ENCODE measurements around the gene TTC31. TPM values are rescaled to one million over a fixed set of nuclear protein-coding genes. Genes with fewer than 3 reads are reported as not detected.

The TTC31 gene
- total RNA-seq, 1 donor from 2014 or later, result 30.2 TPM

DNA sequence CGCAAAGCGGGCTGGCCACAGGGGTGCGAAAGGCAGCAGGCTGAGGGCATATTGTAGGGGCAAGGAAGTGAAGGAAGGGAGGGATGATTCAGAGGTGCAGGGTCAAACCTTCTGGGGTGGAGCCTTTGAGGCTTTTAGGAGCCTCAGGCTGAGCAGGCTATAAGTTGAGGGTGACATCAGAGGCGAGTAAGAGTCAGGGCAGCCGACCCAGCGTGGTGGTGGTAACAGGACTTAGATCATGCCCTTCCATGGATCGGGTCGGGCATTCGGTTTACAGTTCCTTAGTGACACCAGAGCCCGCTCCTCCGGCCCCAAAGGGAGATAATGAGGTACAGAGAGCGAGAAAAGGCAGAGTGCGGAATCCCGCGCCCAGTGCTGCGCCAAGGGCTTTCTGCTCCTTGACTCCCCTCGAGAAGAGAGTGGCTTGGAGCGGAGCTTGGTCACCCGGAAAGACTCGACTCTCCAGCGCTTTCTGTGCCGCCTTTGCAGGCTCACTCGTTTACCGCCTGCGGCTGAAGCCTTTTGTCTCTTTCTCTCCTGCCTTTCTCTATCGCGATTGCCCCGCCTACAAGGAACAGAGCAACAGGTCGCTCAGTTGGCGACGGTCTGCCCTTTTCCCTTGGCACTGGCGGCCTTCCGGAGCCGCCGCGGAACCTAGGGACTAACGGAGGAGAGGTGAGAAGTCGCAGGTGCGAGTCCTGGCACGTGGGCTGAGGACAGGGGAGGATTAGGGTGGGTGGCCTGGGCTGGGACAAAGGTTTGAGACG, 15.8 kb downstream of the TTC31 start:
- Mint-ChIP-seq H3K4me1 (ENCODE audit: low read depth) (peaks cover 48% of the 10 kb centered on the region), H3K36me3 (ENCODE audit: low read depth) (peaks cover 38% of the 10 kb centered on the region), H3K27ac (peak overlapping the region; percentile 85), H3K9me3 (no peaks in the 10 kb centered on the region), H3K4me3 (peak overlapping the region; percentile 93), H3K27me3 (ENCODE audit: insufficient read depth) (peaks cover 44% of the 10 kb centered on the region)
- intact Hi-C loops (cut with micrococcal nuclease), result loop anchor here (1.0 kb wide), 4 partner anchors 9 to 31 kb away; partner anchors contain the start of genes AUP1, HTRA2, PCGF1 and TLX2
- no peak for DNase-seq (ENCODE audit: low spot score)

DNA sequence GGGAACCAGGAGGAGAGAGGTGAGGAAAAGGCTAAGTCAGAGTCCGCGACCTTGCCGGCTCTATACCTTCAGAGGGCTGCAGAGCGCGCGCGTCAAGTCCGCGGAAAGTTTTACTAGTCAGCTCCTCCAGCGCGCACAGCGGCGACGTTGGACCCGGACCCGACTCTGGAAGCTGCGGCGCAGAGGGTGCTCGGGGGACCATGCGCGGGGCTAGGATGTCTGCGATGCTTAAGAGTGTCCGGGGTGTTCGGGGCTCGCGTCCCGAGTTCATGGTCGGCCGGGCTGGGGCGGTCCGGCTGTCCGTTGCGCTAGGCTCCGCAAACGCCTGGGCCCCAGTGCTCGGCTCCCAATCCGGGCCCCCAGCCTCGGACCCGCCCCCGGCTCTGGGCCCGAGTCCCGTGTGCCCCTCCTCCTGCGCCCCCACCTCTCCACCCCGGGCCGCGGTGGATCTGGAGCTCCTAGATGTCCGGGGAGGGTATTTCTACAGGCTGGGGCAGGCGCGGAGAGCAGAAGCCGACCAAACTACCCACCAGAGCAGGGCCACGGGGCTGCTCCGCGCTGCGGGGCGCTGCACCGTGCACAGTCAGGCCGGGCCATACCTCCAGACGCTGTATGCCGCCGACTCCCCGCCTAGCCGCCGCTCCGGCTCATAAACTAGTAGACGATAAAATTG, 16.5 kb downstream of the TTC31 start, which contains the start of gene LBX2:
Gene LBX2, minus strand, starts transcription at position 337 of the 673 bp plus-strand sequence. Its CDS starts 66 bp downstream, at position 271.
- peaks cover 46% of the 10 kb centered on the region for H3K27me3 Mint-ChIP-seq (ENCODE audit: insufficient read depth)

DNA sequence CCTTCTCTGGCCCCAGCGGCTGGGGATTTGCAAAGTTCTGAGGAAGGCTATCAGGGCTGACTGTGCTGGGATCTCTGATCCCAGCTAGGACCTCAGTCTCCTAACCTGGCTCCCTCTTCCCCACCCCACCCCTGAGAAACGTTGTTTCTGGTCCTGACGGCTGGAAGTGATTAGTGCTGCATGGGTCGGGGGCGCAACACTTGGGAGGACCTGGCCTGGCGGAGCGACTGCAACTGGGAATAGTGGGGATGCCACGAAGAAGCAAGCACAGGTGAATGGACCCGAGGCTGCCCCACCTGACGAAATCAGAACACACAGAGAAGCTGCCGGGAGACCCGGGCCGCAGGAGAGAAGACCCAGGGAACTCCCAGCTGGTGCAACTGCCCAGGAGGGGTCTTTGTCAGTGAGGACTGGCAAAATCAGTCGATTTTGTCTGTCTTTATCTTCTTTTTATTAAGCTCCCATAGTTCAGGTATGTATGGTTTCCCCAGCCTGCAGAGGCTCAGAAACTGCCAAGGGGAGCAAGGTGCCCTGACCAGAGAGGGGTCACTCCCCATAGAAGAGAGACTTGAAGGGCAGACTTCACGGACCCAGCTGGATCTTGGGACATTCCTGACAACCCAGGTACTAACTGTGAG, 17.2 kb downstream of the TTC31 start:
- intact Hi-C loops (cut with micrococcal nuclease), result no loop called here
- Mint-ChIP-seq H3K36me3 (ENCODE audit: low read depth) (peaks cover 38% of the 10 kb centered on the region), H3K4me3 (peak overlapping the region; percentile 26), H3K27ac (no peak overlapping the region), H3K27me3 (ENCODE audit: insufficient read depth) (peaks cover 46% of the 10 kb centered on the region), H3K9me3 (no peaks in the 10 kb centered on the region), H3K4me1 (ENCODE audit: low read depth) (peaks cover 57% of the 10 kb centered on the region)
- no peak for DNase-seq (ENCODE audit: low spot score)

More for the DNA sequence above, 16.5 kb downstream of the TTC31 start, which contains the start of gene LBX2:
- Mint-ChIP-seq H3K27ac (peak within 1 kb of the TSS; percentile 85), H3K9me3 (no peaks in the 10 kb centered on the region), H3K4me3 (peak within 1 kb of the TSS; percentile 93), H3K4me1 (ENCODE audit: low read depth) (peaks cover 50% of the 10 kb centered on the region), H3K36me3 (ENCODE audit: low read depth) (peaks cover 32% of the 10 kb centered on the region)
- intact Hi-C loops (cut with micrococcal nuclease), result no loop called here
- DNase-seq (ENCODE audit: low spot score), result no peak

DNA sequence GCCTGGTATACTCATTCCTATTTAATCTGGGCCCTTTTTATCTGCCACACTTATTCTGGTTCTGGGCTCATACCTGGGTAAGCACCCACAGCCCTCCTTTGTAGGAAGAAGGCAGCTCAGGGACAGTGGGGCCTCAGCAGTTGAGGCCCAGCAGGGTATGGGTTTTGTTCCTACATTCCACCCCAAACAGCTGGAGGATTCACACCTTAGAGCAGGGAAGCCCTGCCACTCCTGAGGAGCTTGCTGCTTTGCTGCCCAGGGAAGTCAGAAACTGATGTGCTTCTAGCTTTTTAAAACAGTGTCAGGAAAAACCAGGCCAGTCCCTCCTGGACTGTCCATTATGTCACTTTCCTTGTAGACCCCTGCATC, 17.7 kb downstream of the TTC31 start:
- peaks cover 62% of the 10 kb centered on the region for H3K4me1 Mint-ChIP-seq (ENCODE audit: low read depth)
- intact Hi-C loops (cut with micrococcal nuclease), result no loop called here

DNA sequence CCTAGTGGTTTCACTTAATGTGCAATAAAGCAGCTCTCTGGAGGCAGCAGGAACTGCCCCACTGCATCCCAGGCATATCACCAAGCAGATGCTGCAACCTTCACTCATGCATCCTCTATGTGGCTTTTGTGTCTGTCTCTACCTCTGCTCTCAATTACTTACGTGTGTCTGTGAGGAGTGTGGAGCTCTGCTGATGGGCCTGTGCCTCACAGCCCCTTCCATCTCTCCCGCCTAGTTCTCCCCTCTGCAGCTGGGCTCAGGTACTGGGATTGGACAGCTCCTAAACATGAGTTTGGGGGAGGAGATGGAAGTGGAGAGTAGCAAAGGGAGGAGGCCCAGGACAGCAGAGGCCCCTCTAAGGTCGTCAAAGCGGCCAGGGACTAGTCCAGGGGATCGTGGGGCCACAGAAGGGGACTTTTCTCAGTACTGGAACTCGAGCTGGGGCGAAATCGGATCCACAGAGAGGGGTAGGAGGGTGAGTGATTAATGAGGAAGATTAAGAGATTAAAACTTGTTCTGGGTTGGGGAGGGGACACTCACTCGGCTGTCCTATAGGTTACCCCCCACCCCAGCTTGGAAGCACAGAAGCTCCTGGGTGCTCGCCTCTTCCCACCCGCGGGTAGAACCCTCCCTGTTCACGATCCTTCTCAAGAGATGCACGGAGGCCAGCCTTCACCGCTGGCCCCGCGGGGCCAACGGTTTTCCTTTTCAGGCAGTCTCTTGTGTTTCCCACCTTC, 18.6 kb downstream of the TTC31 start:
- H3K4me1 Mint-ChIP-seq (ENCODE audit: low read depth), result peaks cover 68% of the 10 kb centered on the region
- no peak for DNase-seq (ENCODE audit: low spot score)
- peaks cover 46% of the 10 kb centered on the region for H3K27me3 Mint-ChIP-seq (ENCODE audit: insufficient read depth)
- H3K27ac Mint-ChIP-seq, result peak overlapping the region; percentile 26
- H3K4me3 Mint-ChIP-seq, result peak overlapping the region; percentile 51
- intact Hi-C loops (cut with micrococcal nuclease), result no loop called here
- no peaks in the 10 kb centered on the region for H3K9me3 Mint-ChIP-seq
- H3K36me3 Mint-ChIP-seq (ENCODE audit: low read depth), result peaks cover 43% of the 10 kb centered on the region

More for the DNA sequence above, 17.7 kb downstream of the TTC31 start:
- DNase-seq (ENCODE audit: low spot score), result no peak
- H3K27me3 Mint-ChIP-seq (ENCODE audit: insufficient read depth), result peaks cover 46% of the 10 kb centered on the region
- H3K9me3 Mint-ChIP-seq, result no peaks in the 10 kb centered on the region
- H3K4me3 Mint-ChIP-seq, result peak overlapping the region; percentile 26
- peaks cover 43% of the 10 kb centered on the region for H3K36me3 Mint-ChIP-seq (ENCODE audit: low read depth)
- no peak overlapping the region for H3K27ac Mint-ChIP-seq

DNA sequence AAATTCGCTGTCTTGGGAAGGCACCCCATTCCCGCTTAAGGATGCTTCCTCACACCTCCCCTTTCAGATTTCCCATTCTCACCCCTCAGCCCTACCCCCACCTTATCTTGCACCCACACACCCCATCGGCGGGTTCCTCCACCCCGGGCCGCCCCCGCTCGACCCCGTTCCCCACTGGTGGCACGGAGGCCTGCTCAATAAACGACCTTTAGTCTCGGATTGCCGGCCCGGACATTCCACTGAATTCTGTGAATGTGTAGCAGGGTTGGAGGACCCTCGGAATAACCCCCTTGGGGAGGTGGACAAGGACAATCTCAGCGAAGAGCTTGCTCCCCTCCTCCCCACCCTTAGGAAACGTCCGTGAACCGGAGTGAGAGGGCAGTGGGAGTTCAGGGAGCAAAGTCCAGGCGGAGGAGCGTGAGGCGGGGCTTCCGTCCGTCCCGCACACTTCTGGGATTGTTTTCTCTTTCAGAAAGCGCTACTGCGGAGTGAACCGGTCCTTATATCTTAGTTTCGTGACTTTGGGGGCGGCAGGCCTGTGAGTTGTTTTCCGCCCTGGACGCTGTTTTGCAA, 19.4 kb downstream of the TTC31 start:
- no peak for DNase-seq (ENCODE audit: low spot score)
- Mint-ChIP-seq H3K4me1 (ENCODE audit: low read depth) (peaks cover 74% of the 10 kb centered on the region), H3K36me3 (ENCODE audit: low read depth) (peaks cover 47% of the 10 kb centered on the region), H3K4me3 (peak overlapping the region; percentile 71), H3K27me3 (ENCODE audit: insufficient read depth) (peaks cover 45% of the 10 kb centered on the region), H3K27ac (peak overlapping the region; percentile 26), H3K9me3 (no peaks in the 10 kb centered on the region)
- intact Hi-C loops (cut with micrococcal nuclease), result no loop called here

DNA sequence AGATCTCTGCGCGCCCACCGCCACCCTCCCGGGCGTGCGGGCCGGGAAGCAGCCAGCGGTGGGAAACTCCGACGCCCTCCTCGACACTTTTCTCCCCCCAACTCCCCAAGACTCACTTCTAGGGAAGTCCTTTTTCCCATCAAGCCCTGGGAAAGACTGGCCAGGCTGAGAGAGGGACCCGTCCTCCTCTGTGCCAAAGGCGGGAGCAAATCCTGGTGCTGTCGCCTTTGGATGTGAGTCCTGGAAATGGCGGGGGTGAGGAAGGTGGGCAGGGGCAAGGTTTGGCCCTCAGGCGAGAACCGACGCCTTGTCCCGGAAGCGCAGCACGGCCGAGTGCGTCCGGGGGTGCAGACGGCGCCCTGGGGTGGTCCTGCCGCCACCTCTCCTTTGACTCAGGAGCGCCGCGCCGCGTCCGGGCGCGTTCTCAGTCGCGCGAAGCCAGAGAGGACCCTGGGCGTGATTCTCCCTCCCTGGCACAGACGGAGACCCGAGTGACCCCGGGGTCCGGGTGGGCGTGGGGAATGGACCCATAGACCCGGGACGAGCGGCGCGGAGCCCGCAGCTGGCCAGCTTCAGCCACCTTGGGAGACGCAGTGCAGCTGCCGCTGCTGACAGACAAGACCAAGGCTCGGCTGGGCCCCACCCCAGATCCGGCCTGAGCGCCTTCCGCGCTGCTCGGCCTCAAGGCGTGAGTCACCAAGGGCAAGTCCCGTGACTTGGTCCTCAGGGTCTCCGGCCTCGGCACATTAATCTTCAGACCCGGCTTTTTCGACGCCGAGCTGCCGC, 20.0 kb downstream of the TTC31 start:
- Mint-ChIP-seq H3K36me3 (ENCODE audit: low read depth) (peaks cover 44% of the 10 kb centered on the region), H3K27me3 (ENCODE audit: insufficient read depth) (peaks cover 42% of the 10 kb centered on the region), H3K4me3 (peak overlapping the region; percentile 71), H3K4me1 (ENCODE audit: low read depth) (peaks cover 75% of the 10 kb centered on the region), H3K9me3 (no peaks in the 10 kb centered on the region), H3K27ac (peak overlapping the region; percentile 23)
- intact Hi-C loops (cut with micrococcal nuclease), result no loop called here
- DNase-seq (ENCODE audit: low spot score), result no peak

DNA sequence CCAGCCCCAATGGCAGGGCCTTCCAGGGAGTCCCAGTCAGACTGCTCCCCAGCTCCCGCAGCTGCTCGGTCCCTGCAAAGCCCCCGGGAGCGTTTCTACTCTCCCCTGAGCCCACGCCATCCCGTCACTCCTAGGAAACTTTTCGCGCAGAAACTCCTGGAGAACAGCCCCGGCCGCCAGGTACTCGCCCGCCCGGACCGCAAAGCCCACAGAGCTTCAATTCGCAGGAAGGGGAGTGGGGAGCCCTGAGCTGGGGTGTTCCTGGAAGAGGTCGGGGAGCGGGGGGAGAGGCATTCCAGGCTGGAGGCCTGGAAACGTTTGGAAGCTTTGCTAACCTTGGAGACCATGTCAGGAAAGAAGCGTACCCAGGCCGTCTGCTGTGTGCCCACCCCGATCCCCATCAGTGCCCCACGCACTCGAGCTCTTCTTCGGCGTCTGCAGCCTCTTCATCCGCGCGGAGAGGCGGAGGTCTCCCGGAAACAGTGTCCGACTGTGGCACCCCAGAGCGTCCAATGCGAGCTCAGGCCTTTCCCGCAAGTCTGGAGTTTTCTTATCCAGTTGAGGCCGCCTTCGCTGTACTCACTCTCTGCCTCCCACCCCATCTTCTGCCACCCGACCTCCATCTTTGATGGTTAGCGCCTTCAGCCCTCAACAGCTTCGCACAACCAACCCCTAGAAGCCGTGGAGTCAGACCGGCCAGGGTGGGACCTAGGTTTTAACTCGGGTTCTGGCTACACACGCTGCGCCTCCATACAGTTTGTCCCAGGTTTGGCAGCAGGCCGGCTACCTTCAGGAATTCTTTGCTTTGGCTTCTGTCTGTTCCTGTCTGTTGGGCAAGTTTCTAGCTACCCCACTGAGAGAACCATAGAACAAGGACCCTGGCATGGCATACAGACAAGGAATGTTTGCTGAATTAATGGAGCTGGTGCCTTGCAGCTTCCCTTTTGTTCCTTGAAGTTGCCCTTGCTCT, 20.9 kb downstream of the TTC31 start:
- Mint-ChIP-seq H3K27me3 (ENCODE audit: insufficient read depth) (peaks cover 35% of the 10 kb centered on the region), H3K27ac (peak overlapping the region; percentile 23), H3K4me1 (ENCODE audit: low read depth) (peaks cover 75% of the 10 kb centered on the region), H3K9me3 (no peaks in the 10 kb centered on the region), H3K4me3 (peak overlapping the region; percentile 71), H3K36me3 (ENCODE audit: low read depth) (peaks cover 44% of the 10 kb centered on the region)
- intact Hi-C loops (cut with micrococcal nuclease), result no loop called here
- DNase-seq (ENCODE audit: low spot score), result no peak

DNA sequence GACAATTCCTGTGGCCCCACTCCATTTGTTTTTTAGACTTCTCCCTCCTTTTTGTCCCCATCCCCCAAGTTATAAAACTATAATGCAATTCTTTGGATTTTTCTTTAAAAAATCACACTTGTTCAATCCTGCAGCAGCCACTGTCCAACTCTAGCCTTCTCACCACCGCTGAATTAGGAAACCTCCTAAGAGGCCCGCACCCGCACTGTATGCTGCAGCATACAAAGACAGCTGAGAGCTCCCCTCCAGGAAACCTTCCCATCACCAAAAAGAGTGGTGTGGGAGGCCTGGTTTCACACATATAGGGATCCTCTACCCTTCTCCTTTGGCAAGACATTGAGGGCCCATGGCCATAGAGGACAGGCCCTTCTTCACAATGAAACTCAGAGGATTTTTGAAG, 21.7 kb downstream of the TTC31 start:
- H3K9me3 Mint-ChIP-seq, result no peaks in the 10 kb centered on the region
- H3K4me1 Mint-ChIP-seq (ENCODE audit: low read depth), result peaks cover 72% of the 10 kb centered on the region
- H3K4me3 Mint-ChIP-seq, result peak overlapping the region; percentile 57
- peaks cover 29% of the 10 kb centered on the region for H3K27me3 Mint-ChIP-seq (ENCODE audit: insufficient read depth)
- peak overlapping the region; percentile 15 for H3K27ac Mint-ChIP-seq
- peaks cover 41% of the 10 kb centered on the region for H3K36me3 Mint-ChIP-seq (ENCODE audit: low read depth)
- DNase-seq (ENCODE audit: low spot score), result no peak
- intact Hi-C loops (cut with micrococcal nuclease), result no loop called here

DNA sequence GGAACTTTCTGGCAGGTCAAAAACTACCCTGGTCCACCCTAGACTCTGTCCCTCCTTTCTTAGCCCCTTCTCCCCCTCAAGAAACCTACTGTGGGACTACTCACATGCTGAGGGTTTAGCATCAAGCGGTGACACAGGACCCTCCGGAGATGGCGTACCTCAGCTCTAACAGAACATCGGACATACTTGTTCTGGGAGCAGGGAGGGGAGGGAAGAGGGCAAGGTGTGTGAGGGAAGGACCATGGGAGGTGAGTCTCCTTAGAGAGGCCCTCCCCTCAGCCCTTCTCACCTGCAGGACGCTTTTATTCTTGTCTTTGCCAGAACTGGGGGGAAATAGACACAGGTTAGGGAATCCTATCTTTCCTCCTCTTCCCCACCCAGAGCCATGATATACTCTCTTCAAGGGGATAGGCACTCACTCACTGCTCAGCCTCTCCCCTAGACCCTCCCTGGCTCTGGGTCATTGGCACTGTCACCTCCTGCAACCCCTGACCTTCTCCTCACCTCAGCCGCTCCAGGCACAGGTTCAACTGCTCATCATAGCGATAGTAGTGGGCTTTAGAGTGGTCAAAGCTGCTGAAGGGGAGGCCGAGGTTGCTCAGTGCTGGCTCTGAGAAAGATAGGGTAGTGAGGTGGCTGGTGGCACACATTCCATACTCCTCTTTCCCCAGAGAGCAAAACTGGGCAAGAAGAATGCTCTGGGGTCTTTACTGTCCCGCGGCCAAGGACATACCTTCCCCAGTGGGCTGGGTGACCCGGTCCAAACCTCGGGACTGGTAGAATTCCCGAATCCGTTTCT, 22.8 kb downstream of the TTC31 start:
- DNase-seq (ENCODE audit: low spot score), result no peak
- Mint-ChIP-seq H3K9me3 (no peaks in the 10 kb centered on the region), H3K27ac (no peak overlapping the region), H3K4me3 (peak overlapping the region; percentile 96), H3K36me3 (ENCODE audit: low read depth) (peaks cover 36% of the 10 kb centered on the region), H3K27me3 (ENCODE audit: insufficient read depth) (peaks cover 25% of the 10 kb centered on the region), H3K4me1 (ENCODE audit: low read depth) (peaks cover 66% of the 10 kb centered on the region)
- intact Hi-C loops (cut with micrococcal nuclease), result loop anchor here (2.0 kb wide), 2 partner anchors 149 to 769 kb away; partner anchors contain the start of genes SEMA4F and TPRKB

All from activated T-helper 1 cell treated with anti-CD3 and anti-CD28 coated beads, Interleukin-12 subunit alpha, Interleukin-12 subunit beta, Interleukin-2, Interleukin-4 antibody, amounts not matched to agents 30 ng/mL and 10 ng/mL and 1 ng/mL, durations not matched to agents 14 hours and 24 hours and 36 hours (primary cell).